ENCODE results near the gene NFIX. TPM values are rescaled to one million over a fixed set of nuclear protein-coding genes. Genes with fewer than 3 reads are reported as not detected.
A peak's percentile ranks its signal among the peaks of the same experiment; 100 is the strongest.

Gene NFIX
- total RNA-seq, 1 experiment from 2014 or later, result 78.0 TPM

GRCh38 chr19:13033819-13034611, 38.7 kb downstream of the NFIX start:
- peaks cover 99% of the 10 kb centered on the region for H3K36me3 ChIP-seq
- no peaks in the 10 kb centered on the region for H3K27me3 ChIP-seq
- H3K9me3 ChIP-seq, result no peaks in the 10 kb centered on the region
- no peak overlapping the region for H3K4me3 ChIP-seq
- DNase-seq, result peak; percentile 88

- Histone ChIP-seq H3K36me3 (peaks cover 99% of the 10 kb centered on the region), H3K4me3 (no peak overlapping the region), H3K27me3 (no peaks in the 10 kb centered on the region), H3K9me3 (no peaks in the 10 kb centered on the region)
- DNase-seq, result no peak
These were observed 39.4 kb downstream of the NFIX start for GRCh38 chr19:13034636-13035035.

GRCh38 chr19:13035820-13036365, 40.6 kb downstream of the NFIX start:
- no peak overlapping the region for H3K4me3 ChIP-seq
- H3K27me3 ChIP-seq, result no peaks in the 10 kb centered on the region
- no peaks in the 10 kb centered on the region for H3K9me3 ChIP-seq
- H3K36me3 ChIP-seq, result peaks cover 99% of the 10 kb centered on the region
- no peak for DNase-seq

- peak; percentile 88 for DNase-seq
- H3K9me3 ChIP-seq, result no peaks in the 10 kb centered on the region
- peaks cover 99% of the 10 kb centered on the region for H3K36me3 ChIP-seq
- H3K27me3 ChIP-seq, result no peaks in the 10 kb centered on the region
- H3K4me3 ChIP-seq, result no peak overlapping the region
These were observed 41.2 kb downstream of the NFIX start for GRCh38 chr19:13036366-13036976.

GRCh38 chr19:13037161-13037560, 41.9 kb downstream of the NFIX start:
- no peaks in the 10 kb centered on the region for H3K27me3 ChIP-seq
- H3K36me3 ChIP-seq, result peaks cover 98% of the 10 kb centered on the region
- H3K4me3 ChIP-seq, result no peak overlapping the region
- DNase-seq, result peak; percentile 83
- H3K9me3 ChIP-seq, result no peaks in the 10 kb centered on the region

- H3K4me3 ChIP-seq, result no peak overlapping the region
- DNase-seq, result no peak
- H3K27me3 ChIP-seq, result no peaks in the 10 kb centered on the region
- H3K36me3 ChIP-seq, result peaks cover 98% of the 10 kb centered on the region
- H3K9me3 ChIP-seq, result no peaks in the 10 kb centered on the region
These were observed 42.5 kb downstream of the NFIX start for GRCh38 chr19:13037731-13038130.

- DNase-seq, result no peak
- H3K4me3 ChIP-seq, result no peak overlapping the region
- H3K9me3 ChIP-seq, result no peaks in the 10 kb centered on the region
- no peaks in the 10 kb centered on the region for H3K27me3 ChIP-seq
- H3K36me3 ChIP-seq, result peaks cover 98% of the 10 kb centered on the region
These were observed 43.3 kb downstream of the NFIX start for GRCh38 chr19:13038306-13039210.

GRCh38 chr19:13039211-13039789, 44.0 kb downstream of the NFIX start:
- DNase-seq, result no peak
- Histone ChIP-seq H3K4me3 (no peak overlapping the region), H3K27me3 (no peaks in the 10 kb centered on the region), H3K9me3 (no peaks in the 10 kb centered on the region), H3K36me3 (peaks cover 98% of the 10 kb centered on the region)

- no peak for DNase-seq
- Histone ChIP-seq H3K9me3 (no peaks in the 10 kb centered on the region), H3K36me3 (peaks cover 98% of the 10 kb centered on the region), H3K4me3 (no peak overlapping the region), H3K27me3 (no peaks in the 10 kb centered on the region)
These were observed 45.1 kb downstream of the NFIX start for GRCh38 chr19:13040232-13040947.

GRCh38 chr19:13040948-13041292, 45.6 kb downstream of the NFIX start:
- DNase-seq, result no peak
- no peaks in the 10 kb centered on the region for H3K27me3 ChIP-seq
- peaks cover 99% of the 10 kb centered on the region for H3K36me3 ChIP-seq
- H3K4me3 ChIP-seq, result no peak overlapping the region
- H3K9me3 ChIP-seq, result no peaks in the 10 kb centered on the region

GRCh38 chr19:13042443-13043130, 47.3 kb downstream of the NFIX start:
- no peak for DNase-seq
- Histone ChIP-seq H3K4me3 (no peak overlapping the region), H3K36me3 (peaks cover 99% of the 10 kb centered on the region), H3K27me3 (no peaks in the 10 kb centered on the region), H3K9me3 (no peaks in the 10 kb centered on the region)

- no peaks in the 10 kb centered on the region for H3K9me3 ChIP-seq
- DNase-seq, result no peak
- H3K27me3 ChIP-seq, result no peaks in the 10 kb centered on the region
- H3K36me3 ChIP-seq, result peaks cover 99% of the 10 kb centered on the region
- H3K4me3 ChIP-seq, result no peak overlapping the region
These were observed 48.0 kb downstream of the NFIX start for GRCh38 chr19:13043285-13043684.

GRCh38 chr19:13044231-13044836, 49.1 kb downstream of the NFIX start:
- Histone ChIP-seq H3K36me3 (peaks cover 97% of the 10 kb centered on the region), H3K9me3 (no peaks in the 10 kb centered on the region), H3K27me3 (no peaks in the 10 kb centered on the region), H3K4me3 (no peak overlapping the region)
- DNase-seq, result peak; percentile 69

- DNase-seq, result no peak
- no peaks in the 10 kb centered on the region for H3K27me3 ChIP-seq
These were observed 50.5 kb downstream of the NFIX start for GRCh38 chr19:13045812-13046211.

GRCh38 chr19:13047374-13047773, 52.1 kb downstream of the NFIX start:
- Histone ChIP-seq H3K36me3 (peaks cover 98% of the 10 kb centered on the region), H3K4me3 (no peak overlapping the region), H3K9me3 (no peaks in the 10 kb centered on the region), H3K27me3 (no peaks in the 10 kb centered on the region)
- no peak for DNase-seq

More at GRCh38 chr19:13045812-13046211, 50.5 kb downstream of the NFIX start:
- Histone ChIP-seq H3K4me3 (no peak overlapping the region), H3K36me3 (peaks cover 97% of the 10 kb centered on the region), H3K9me3 (no peaks in the 10 kb centered on the region)

All from MG63 (cell line).